Placental pericyte (primary cell): ENCODE results near the gene GALK2. TPM values are rescaled to one million over a fixed set of nuclear protein-coding genes. Genes with fewer than 3 reads are reported as not detected.

Experiments
- small RNA-seq: library from RNA; depleted of rRNA; stranded (forward); fragments of <200 nt; gene quantifications from one replicate; pipeline ENCODE3, GENCODE V24; 2012; ENCODE audit warnings: low replicate concordance
- total RNA-seq: library from RNA; depleted of rRNA; stranded (reverse); fragments of >200 nt; gene quantifications from 2 replicates; pipeline ENCODE4 v1.2.3, GENCODE V29; 2012

GALK2 gene
- total RNA-seq: 45.8 and 67.4 TPM in 2 replicates

GRCh38 chr15:49169880-49170597 is at the start of gene GALK2:
Gene GALK2 (plus strand): TSS chr15:49170247. CDS start chr15:49170323, 76 bp downstream.

GRCh38 chr15:49155110-49155833 is 14.8 kb upstream of the GALK2 start, which contains the start of gene COPS2:
Gene COPS2 (minus strand): TSS chr15:49155599. CDS start chr15:49155578, 21 bp downstream.

Small RNA genes lying within 50 kb of the gene (small RNA-seq; reads per million reads assigned to genes)
- not detected for gene MIR4716
- not detected for gene RF00019
- gene RN7SL307P: not detected

Other genes with a start within 250 kb of the GALK2 start
- 2.8 and 4.0 TPM in 2 replicates for gene SHC4, start 206.3 kb upstream of the GALK2 start, total RNA-seq
- gene SECISBP2L, start 123.8 kb upstream of the GALK2 start, total RNA-seq: 24.9 and 46.7 TPM in 2 replicates
- 50.8 and 66.5 TPM in 2 replicates for gene COPS2, start 14.6 kb upstream of the GALK2 start, total RNA-seq